Astrocyte (in vitro differentiated cells and primary cell): ENCODE data around the gene NOVA1.

Experiments
- EZH2 ChIP-seq: IDR thresholded peaks from 2 replicates; pipeline ENCODE4 v1.6.1; 2012; ENCODE audit warnings: mild to moderate bottlenecking, low read length, inconsistent platforms; ENCODE audit not compliant: insufficient read depth
- TF ChIP-seq, protein P1 (sequence below): IDR thresholded peaks from 2 replicates; pipeline ENCODE4 v1.5.1; 2011; ENCODE audit warnings: low read depth, mild to moderate bottlenecking, inconsistent platforms, low read length, moderate library complexity; ENCODE audit not compliant: insufficient read depth

- TF ChIP-seq, protein P1, sequence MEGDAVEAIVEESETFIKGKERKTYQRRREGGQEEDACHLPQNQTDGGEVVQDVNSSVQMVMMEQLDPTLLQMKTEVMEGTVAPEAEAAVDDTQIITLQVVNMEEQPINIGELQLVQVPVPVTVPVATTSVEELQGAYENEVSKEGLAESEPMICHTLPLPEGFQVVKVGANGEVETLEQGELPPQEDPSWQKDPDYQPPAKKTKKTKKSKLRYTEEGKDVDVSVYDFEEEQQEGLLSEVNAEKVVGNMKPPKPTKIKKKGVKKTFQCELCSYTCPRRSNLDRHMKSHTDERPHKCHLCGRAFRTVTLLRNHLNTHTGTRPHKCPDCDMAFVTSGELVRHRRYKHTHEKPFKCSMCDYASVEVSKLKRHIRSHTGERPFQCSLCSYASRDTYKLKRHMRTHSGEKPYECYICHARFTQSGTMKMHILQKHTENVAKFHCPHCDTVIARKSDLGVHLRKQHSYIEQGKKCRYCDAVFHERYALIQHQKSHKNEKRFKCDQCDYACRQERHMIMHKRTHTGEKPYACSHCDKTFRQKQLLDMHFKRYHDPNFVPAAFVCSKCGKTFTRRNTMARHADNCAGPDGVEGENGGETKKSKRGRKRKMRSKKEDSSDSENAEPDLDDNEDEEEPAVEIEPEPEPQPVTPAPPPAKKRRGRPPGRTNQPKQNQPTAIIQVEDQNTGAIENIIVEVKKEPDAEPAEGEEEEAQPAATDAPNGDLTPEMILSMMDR = no peak
- TF ChIP-seq EZH2 = no peak
These were observed 182.9 kb downstream of the NOVA1 start for GRCh38 chr14:26414926-26415325.
